Neutrophil (primary cell): Measurements from ENCODE around the gene ABTB2.

Experiments used
- H3K27ac ChIP-seq: fragments of 200-600 bp; sonication (generic); 2 replicates; pipeline ENCODE4 v1.5.1; 2016; ENCODE audit warnings: mild to moderate bottlenecking, moderate library complexity
- H3K27me3 ChIP-seq: fragments of 200-600 bp; sonication (generic); 2 replicates; pipeline ENCODE4 v1.6.0; 2016; ENCODE audit warnings: mild to moderate bottlenecking
- H3K36me3 ChIP-seq: fragments of 200-600 bp; sonication (generic); 2 replicates; pipeline ENCODE4 v1.5.1; 2017
- H3K4me1 ChIP-seq, 2 experiments: fragments of 200-600 bp in 1 of 2; sonication (generic) in 1 of 2; 1 replicate in 1 of 2; 2 replicates in 1 of 2; pipeline versions ENCODE4 v1.5.1 to v1.6.1; 2013 to 2016; ENCODE audit warnings: low read depth in 1 of 2, low read length in 1 of 2, mild to moderate bottlenecking in 1 of 2, moderate library complexity in 1 of 2; ENCODE audit not compliant: control insufficient read depth in 1 of 2, insufficient read depth in 1 of 2
- H3K4me3 ChIP-seq, 2 experiments: fragments of 200-600 bp in 1 of 2; sonication (generic) in 1 of 2; 1 replicate in 1 of 2; 2 replicates in 1 of 2; pipeline ENCODE4 v1.5.1; 2013 to 2016; ENCODE audit warnings: low read depth in 1 of 2, low read length in 1 of 2, mild to moderate bottlenecking in 1 of 2, moderate library complexity in 1 of 2
- H3K9me3 ChIP-seq: fragments of 200-600 bp; sonication (generic); 2 replicates; pipeline ENCODE4 v1.5.1; 2016
- CTCF ChIP-seq: fragments of 200-600 bp; sonication (generic); IDR thresholded peaks from 2 replicates; pipeline ENCODE4 v1.5.1; 2016; ENCODE audit warnings: antibody characterized with exemption

Gene ABTB2

GRCh38 chr11:34280945-34281872 is 76.6 kb downstream of the ABTB2 start:
- no peaks in the 10 kb centered on the region for H3K4me1 ChIP-seq
- no peak for TF ChIP-seq CTCF
- no peaks in the 10 kb centered on the region for H3K9me3 ChIP-seq
- H3K27me3 ChIP-seq, result no peaks in the 10 kb centered on the region
- H3K4me3 ChIP-seq, result no peak overlapping the region
- H3K36me3 ChIP-seq, result no peaks in the 10 kb centered on the region
- H3K27ac ChIP-seq, result no peak overlapping the region

- no peak for TF ChIP-seq CTCF
- no peaks in the 10 kb centered on the region for H3K27me3 ChIP-seq
- no peaks in the 10 kb centered on the region for H3K9me3 ChIP-seq
- no peaks in the 10 kb centered on the region for H3K4me1 ChIP-seq
- no peak overlapping the region for H3K27ac ChIP-seq
- H3K4me3 ChIP-seq, result no peak overlapping the region
- no peaks in the 10 kb centered on the region for H3K36me3 ChIP-seq
Observed at GRCh38 chr11:34278693-34279297, 79.0 kb downstream of the ABTB2 start.

- Histone ChIP-seq H3K4me1 (no peaks in the 10 kb centered on the region), H3K27ac (no peak overlapping the region), H3K27me3 (no peaks in the 10 kb centered on the region), H3K4me3 (no peak overlapping the region), H3K9me3 (no peaks in the 10 kb centered on the region), H3K36me3 (no peaks in the 10 kb centered on the region)
- no peak for TF ChIP-seq CTCF
Observed at GRCh38 chr11:34278175-34278574, 79.6 kb downstream of the ABTB2 start.

GRCh38 chr11:34277171-34277570 is 80.6 kb downstream of the ABTB2 start:
- TF ChIP-seq CTCF, result no peak
- H3K27ac ChIP-seq, result no peak overlapping the region
- H3K9me3 ChIP-seq, result no peaks in the 10 kb centered on the region
- no peak overlapping the region for H3K4me3 ChIP-seq
- no peaks in the 10 kb centered on the region for H3K27me3 ChIP-seq
- no peaks in the 10 kb centered on the region for H3K4me1 ChIP-seq
- no peaks in the 10 kb centered on the region for H3K36me3 ChIP-seq

GRCh38 chr11:34276352-34276864 is 81.4 kb downstream of the ABTB2 start:
- TF ChIP-seq CTCF, result no peak
- no peaks in the 10 kb centered on the region for H3K9me3 ChIP-seq
- H3K27me3 ChIP-seq, result no peaks in the 10 kb centered on the region
- no peak overlapping the region for H3K4me3 ChIP-seq
- no peaks in the 10 kb centered on the region for H3K36me3 ChIP-seq
- no peak overlapping the region for H3K27ac ChIP-seq
- no peaks in the 10 kb centered on the region for H3K4me1 ChIP-seq
